ENCODE measurements around the gene KCNC1.

The KCNC1 gene

GRCh38 chr11:17772704-17773600 is 38.4 kb downstream of the KCNC1 start:
- DNase-seq (ENCODE audit: extremely low read depth in 1 of 2, low read depth in 1 of 2): no peak

GRCh38 chr11:17773674-17774073 is 39.1 kb downstream of the KCNC1 start:
- DNase-seq (ENCODE audit: extremely low read depth in 1 of 2, low read depth in 1 of 2): no peak

GRCh38 chr11:17774232-17775034 is 39.9 kb downstream of the KCNC1 start:
- DNase-seq (ENCODE audit: extremely low read depth in 1 of 2, low read depth in 1 of 2): no peak

GRCh38 chr11:17775035-17775348 is 40.4 kb downstream of the KCNC1 start:
- DNase-seq (ENCODE audit: extremely low read depth in 1 of 2, low read depth in 1 of 2): no peak

GRCh38 chr11:17775507-17776211 is 41.1 kb downstream of the KCNC1 start:
- no peak for DNase-seq (ENCODE audit: extremely low read depth in 1 of 2, low read depth in 1 of 2)

- DNase-seq (ENCODE audit: extremely low read depth in 1 of 2, low read depth in 1 of 2): no peak
These were observed 41.8 kb downstream of the KCNC1 start for GRCh38 chr11:17776212-17776875.

GRCh38 chr11:17777086-17777737 is 42.6 kb downstream of the KCNC1 start:
- no peak for DNase-seq (ENCODE audit: extremely low read depth in 1 of 2, low read depth in 1 of 2)

- DNase-seq (ENCODE audit: extremely low read depth in 1 of 2, low read depth in 1 of 2): no peak
These were observed 43.1 kb downstream of the KCNC1 start for GRCh38 chr11:17777738-17778091.

- no peak for DNase-seq (ENCODE audit: extremely low read depth in 1 of 2, low read depth in 1 of 2)
These were observed 43.8 kb downstream of the KCNC1 start for GRCh38 chr11:17778352-17778751.

GRCh38 chr11:17778956-17779860 is 44.6 kb downstream of the KCNC1 start:
- DNase-seq (ENCODE audit: extremely low read depth in 1 of 2, low read depth in 1 of 2): no peak

- DNase-seq (ENCODE audit: extremely low read depth in 1 of 2, low read depth in 1 of 2): no peak
These were observed 45.4 kb downstream of the KCNC1 start for GRCh38 chr11:17779861-17780594.

- no peak for DNase-seq (ENCODE audit: extremely low read depth in 1 of 2, low read depth in 1 of 2)
These were observed 46.1 kb downstream of the KCNC1 start for GRCh38 chr11:17780668-17781067.

- no peak for DNase-seq (ENCODE audit: extremely low read depth in 1 of 2, low read depth in 1 of 2)
These were observed 46.6 kb downstream of the KCNC1 start for GRCh38 chr11:17781221-17781620.

- no peak for DNase-seq (ENCODE audit: extremely low read depth in 1 of 2, low read depth in 1 of 2)
These were observed 47.0 kb downstream of the KCNC1 start for GRCh38 chr11:17781626-17782025.

GRCh38 chr11:17782145-17782544 is 47.6 kb downstream of the KCNC1 start:
- no peak for DNase-seq (ENCODE audit: extremely low read depth in 1 of 2, low read depth in 1 of 2)

- no peak for DNase-seq (ENCODE audit: extremely low read depth in 1 of 2, low read depth in 1 of 2)
These were observed 48.2 kb downstream of the KCNC1 start for GRCh38 chr11:17782603-17783337.

- no peak for DNase-seq (ENCODE audit: extremely low read depth in 1 of 2, low read depth in 1 of 2)
These were observed 49.3 kb downstream of the KCNC1 start for GRCh38 chr11:17783878-17784277.
